Measurements from ENCODE around the gene PDE6B. TPM values are rescaled to one million over a fixed set of nuclear protein-coding genes. Genes with fewer than 3 reads are reported as not detected.

PDE6B gene
- total RNA-seq, 1 donor from 2014 or later: 4.1 TPM

DNA sequence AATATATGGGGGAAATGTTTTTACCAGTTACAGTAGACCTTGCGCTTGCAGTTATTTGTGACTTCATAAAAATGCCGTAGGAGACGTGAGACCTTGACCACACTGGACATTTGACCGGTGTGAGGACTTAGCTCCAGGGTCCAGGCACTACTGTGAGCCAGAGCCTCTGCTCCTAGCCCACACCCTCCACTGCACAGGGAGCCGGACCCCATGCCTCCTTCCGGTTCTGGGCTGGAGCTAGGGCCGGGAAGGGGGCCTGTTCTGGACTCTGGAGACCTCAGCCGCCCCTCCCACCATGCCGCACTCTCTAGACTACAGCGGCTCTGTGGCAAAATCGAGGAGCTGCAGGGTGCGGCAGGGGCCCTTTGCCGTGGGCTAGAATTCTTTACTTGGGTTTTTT lies 85.5 kb downstream of the PDE6B start:
- no peak for DNase-seq (ENCODE audit: low read depth, low spot score)
- Mint-ChIP-seq H3K27ac (ENCODE audit: unreplicated experiment) (no peak overlapping the region), H3K4me1 (peaks cover 26% of the 10 kb centered on the region)

DNA sequence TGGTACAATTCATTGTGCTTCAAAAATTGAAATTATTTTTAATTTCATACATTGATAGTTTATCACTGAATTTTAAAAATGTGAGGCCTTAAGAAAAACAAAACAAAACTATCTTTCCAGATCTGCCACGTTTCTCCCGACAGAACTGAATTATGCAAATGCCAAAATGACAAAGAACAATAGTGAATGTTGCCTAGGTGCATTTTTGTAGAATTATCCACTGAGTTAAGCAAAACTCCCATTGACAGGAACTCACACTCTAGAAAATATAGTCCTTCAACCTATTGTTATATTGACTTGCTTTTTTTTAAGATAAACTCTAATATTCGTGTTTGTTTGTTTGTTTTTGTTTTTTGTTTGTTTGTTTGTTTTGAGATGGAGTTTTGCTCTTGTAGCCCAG lies 86.7 kb downstream of the PDE6B start:
- peaks cover 26% of the 10 kb centered on the region for H3K4me1 Mint-ChIP-seq
- peaks cover 24% of the 10 kb centered on the region for H3K36me3 Mint-ChIP-seq (ENCODE audit: low read depth)
- peaks cover 2% of the 10 kb centered on the region for H3K9me3 Mint-ChIP-seq
- no peak overlapping the region for H3K27ac Mint-ChIP-seq (ENCODE audit: unreplicated experiment)
- TF ChIP-seq CTCF (conservative IDR thresholded peaks at IDR 0.05): no peak
- DNase-seq (ENCODE audit: low read depth, low spot score): no peak
- no peaks in the 10 kb centered on the region for H3K27me3 Mint-ChIP-seq (ENCODE audit: low read depth)
- peak overlapping the region; percentile 56 for H3K4me3 Mint-ChIP-seq

More for the DNA sequence above, 85.5 kb downstream of the PDE6B start:
- Mint-ChIP-seq H3K9me3 (peaks cover 2% of the 10 kb centered on the region), H3K36me3 (ENCODE audit: low read depth) (peaks cover 24% of the 10 kb centered on the region), H3K27me3 (ENCODE audit: low read depth) (no peaks in the 10 kb centered on the region), H3K4me3 (peak overlapping the region; percentile 25)
- no peak for TF ChIP-seq CTCF (conservative IDR thresholded peaks at IDR 0.05)

DNA sequence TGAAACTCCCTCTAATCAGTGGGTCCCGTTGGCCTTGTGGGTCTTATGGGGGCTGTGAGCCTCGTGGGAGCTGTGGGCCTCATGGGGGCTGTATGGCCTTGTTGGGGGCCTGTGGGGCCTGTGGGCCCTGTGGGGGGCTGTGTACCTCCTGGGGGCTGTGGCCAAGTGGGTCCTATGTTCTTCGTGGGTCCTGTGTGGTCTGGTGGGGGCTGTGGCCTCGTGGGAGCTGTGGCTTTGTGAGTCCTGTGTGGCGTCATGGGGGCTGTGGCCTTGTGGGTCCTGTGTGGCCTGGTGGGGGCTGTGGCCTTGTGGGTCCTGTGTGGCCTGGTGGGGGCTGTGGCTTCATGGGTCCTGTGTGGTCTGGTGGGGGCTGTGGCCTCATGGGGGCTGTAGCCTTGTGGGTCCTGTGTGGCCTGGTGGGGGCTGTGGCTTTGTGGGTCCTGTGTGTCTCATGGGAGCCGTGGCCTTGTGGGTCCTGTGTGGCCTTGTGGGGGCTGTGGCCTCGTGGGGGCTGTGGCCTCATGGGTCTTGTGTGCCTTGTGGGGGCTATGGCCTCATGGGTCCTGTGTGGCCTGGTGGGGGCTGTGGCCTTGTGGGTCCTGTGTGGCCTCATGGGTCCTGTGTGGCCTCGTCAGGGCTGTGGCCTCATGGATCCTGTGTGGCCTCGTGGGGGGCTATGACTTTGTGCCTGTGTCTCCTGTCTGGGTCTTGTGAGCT lies 87.7 kb downstream of the PDE6B start:
- DNase-seq (ENCODE audit: low read depth, low spot score): no peak
- Mint-ChIP-seq H3K4me3 (no peak overlapping the region), H3K27me3 (ENCODE audit: low read depth) (no peaks in the 10 kb centered on the region), H3K27ac (ENCODE audit: unreplicated experiment) (no peak overlapping the region), H3K9me3 (peaks cover 2% of the 10 kb centered on the region), H3K36me3 (ENCODE audit: low read depth) (peaks cover 24% of the 10 kb centered on the region), H3K4me1 (peaks cover 32% of the 10 kb centered on the region)
- no peak for TF ChIP-seq CTCF (conservative IDR thresholded peaks at IDR 0.05)

DNA sequence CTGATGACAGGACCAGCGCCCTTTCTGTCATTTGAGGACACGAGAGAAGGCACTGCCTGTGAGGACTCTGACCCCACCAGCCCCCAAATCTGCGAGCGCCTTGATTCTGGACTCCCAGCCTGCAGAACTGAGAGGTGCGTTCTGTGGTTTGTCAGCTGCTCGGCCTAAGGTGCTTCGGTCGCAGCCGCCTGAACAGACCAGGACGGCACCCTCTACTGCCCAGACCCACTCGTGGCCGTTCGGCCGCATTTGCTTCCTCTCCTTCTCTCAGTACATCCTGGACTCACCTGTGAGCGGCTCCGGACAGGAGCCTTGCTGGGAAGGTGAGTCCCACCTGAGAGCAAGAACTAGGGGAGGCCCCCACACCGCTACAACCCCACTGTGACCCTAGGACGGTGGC lies 88.7 kb downstream of the PDE6B start:
- Mint-ChIP-seq H3K4me1 (peaks cover 26% of the 10 kb centered on the region), H3K27ac (ENCODE audit: unreplicated experiment) (no peak overlapping the region), H3K9me3 (peaks cover 2% of the 10 kb centered on the region), H3K27me3 (ENCODE audit: low read depth) (no peaks in the 10 kb centered on the region), H3K4me3 (no peak overlapping the region), H3K36me3 (ENCODE audit: low read depth) (peaks cover 19% of the 10 kb centered on the region)
- no peak for DNase-seq (ENCODE audit: low read depth, low spot score)
- TF ChIP-seq CTCF (conservative IDR thresholded peaks at IDR 0.05): no peak

GRCh38 chr4:717601-718320 lies 92.4 kb downstream of the PDE6B start:
- TF ChIP-seq CTCF (conservative IDR thresholded peaks at IDR 0.05): no peak
- no peak for DNase-seq (ENCODE audit: low read depth, low spot score)
- Mint-ChIP-seq H3K36me3 (ENCODE audit: low read depth) (peaks cover 9% of the 10 kb centered on the region), H3K27ac (ENCODE audit: unreplicated experiment) (peak overlapping the region; percentile 75), H3K4me1 (peaks cover 6% of the 10 kb centered on the region), H3K4me3 (no peak overlapping the region), H3K27me3 (ENCODE audit: low read depth) (no peaks in the 10 kb centered on the region), H3K9me3 (no peaks in the 10 kb centered on the region)
